ENCODE data around the gene GDI2. TPM values are rescaled to one million over a fixed set of nuclear protein-coding genes. Genes with fewer than 3 reads are reported as not detected.

Gene GDI2
- total and polyA plus RNA-seq, 2 of the 13 experiments (the other 11 are each of a cell fraction or from before 2014, with no cell fraction given), result 153 to 477 TPM

GRCh38 chr10:5805260-5805659, 8.0 kb downstream of the GDI2 start:
- Histone ChIP-seq H3K4me2 (ENCODE audit: low read depth, low read length) (no peak overlapping the region), H3K4me1 (ENCODE audit: insufficient read depth, low read length) (peaks cover 80% of the 10 kb centered on the region), H3K27ac (ENCODE audit: extremely low read length, insufficient read depth, low read length) (no peak overlapping the region), H3K27me3 (ENCODE audit: control insufficient read depth in 1 of 2, insufficient read depth in 2 of 2, low read length in 2 of 2) (no peaks in the 10 kb centered on the region; a peak in 1 of 5 replicates), H3K9ac (ENCODE audit: insufficient read depth, low read depth, low read length) (no peak overlapping the region), H3K79me2 (ENCODE audit: insufficient read depth, low read length) (peaks cover 97% of the 10 kb centered on the region), H2AFZ (ENCODE audit: low read length) (no peak overlapping the region), H3K9me3 (ENCODE audit: low read length) (no peaks in the 10 kb centered on the region), H3K4me3 (replicated peaks in 1 of 3; ENCODE audit: insufficient read depth in 1 of 3, low read depth in 2 of 3, low read length in 3 of 3) (no peak overlapping the region), H4K20me1 (ENCODE audit: insufficient read depth, low read length) (peaks cover 94% of the 10 kb centered on the region), H3K36me3 (replicated peaks in 1 of 2; ENCODE audit: control insufficient read depth in 1 of 2, insufficient read depth in 2 of 2, low read length in 2 of 2) (peaks cover 2 to 21% of the 10 kb centered on the region in 2 experiments; a peak in 4 of 5 replicates)
- intact Hi-C loops (cut with micrococcal nuclease; ENCODE audit: unreplicated experiment), result no loop called here
- DNase-seq (ENCODE audit: low spot score) (no peak), ATAC-seq (no peak), FAIRE-seq (no peak)
- no TSS peak for BruUV-seq (replicated peaks)
- ChIA-PET CTCF (ENCODE audit: low intra/inter-chr PET ratio, low total read pairs) (no interaction called here), POLR2A (interaction anchor here (1.7 kb wide), 1 partner anchor 8 kb away, joined by 9 read pairs; the partner anchor contains the start of gene GDI2)
- WGBS (ENCODE audit: low lambda C conversion rate), result 85% methylated on average over 2 of the region's 2 CpGs
- TF ChIP-seq ZNF34 (CRISPR knock-in tag; IDR thresholded peaks at IDR 0.05; ENCODE audit: borderline replicate concordance) (no peak), RBFOX2 (IDR thresholded peaks at IDR 0.05; ENCODE audit: low read depth, low read length) (0 out of 2 replicates have a peak, but pooled peaks have one; percentile 28), ZNF770 (CRISPR knock-in tag; IDR thresholded peaks at IDR 0.05) (peak; percentile 68), MED8 (CRISPR knock-in tag; IDR thresholded peaks at IDR 0.05; ENCODE audit: insufficient replicate concordance) (no peak)
- in situ Hi-C loops (cut with HindIII; ENCODE audit: extremely low pct_ligation_motif_present, low pct_unique_long_range_greater_than_20kb), result no loop called here

- H3K27ac ChIP-seq (ENCODE audit: extremely low read length, insufficient read depth, low read length), result no peak overlapping the region
- no peak overlapping the region for H3K4me2 ChIP-seq (ENCODE audit: low read depth, low read length)
- no peak for ATAC-seq
- intact Hi-C loops (cut with micrococcal nuclease; ENCODE audit: unreplicated experiment) (no loop called here), in situ Hi-C loops (cut with HindIII; ENCODE audit: extremely low pct_ligation_motif_present, low pct_unique_long_range_greater_than_20kb) (no loop called here)
- no peak overlapping the region for H2AFZ ChIP-seq (ENCODE audit: low read length)
- POLR2A ChIA-PET, result interaction anchor here (1.7 kb wide), 1 partner anchor 9 kb away, joined by 9 read pairs; the partner anchor contains the start of gene GDI2
- peaks cover 97% of the 10 kb centered on the region for H3K79me2 ChIP-seq (ENCODE audit: insufficient read depth, low read length)
- 91% methylated on average over 4 of the region's 4 CpGs for WGBS (ENCODE audit: low lambda C conversion rate)
- H3K9ac ChIP-seq (ENCODE audit: insufficient read depth, low read depth, low read length), result no peak overlapping the region
- no peak overlapping the region for H3K4me3 ChIP-seq (replicated peaks in 1 of 3; ENCODE audit: insufficient read depth in 1 of 3, low read depth in 2 of 3, low read length in 3 of 3)
- no peaks in the 10 kb centered on the region for H3K9me3 ChIP-seq (ENCODE audit: low read length)
- H3K4me1 ChIP-seq (ENCODE audit: insufficient read depth, low read length), result peaks cover 71% of the 10 kb centered on the region
- no peak for FAIRE-seq
- H3K27me3 ChIP-seq (ENCODE audit: control insufficient read depth in 1 of 2, insufficient read depth in 2 of 2, low read length in 2 of 2), result no peaks in the 10 kb centered on the region
- no TSS peak for BruUV-seq (replicated peaks)
- DNase-seq (ENCODE audit: low spot score), result no peak
- H3K36me3 ChIP-seq (replicated peaks in 1 of 2; ENCODE audit: control insufficient read depth in 1 of 2, insufficient read depth in 2 of 2, low read length in 2 of 2), result peaks cover 2 to 29% of the 10 kb centered on the region in 2 experiments
- CTCF ChIA-PET (ENCODE audit: low intra/inter-chr PET ratio, low total read pairs), result no interaction called here
- peaks cover 91% of the 10 kb centered on the region for H4K20me1 ChIP-seq (ENCODE audit: insufficient read depth, low read length)
- no peak for TF ChIP-seq CREB3 (CRISPR knock-in tag; IDR thresholded peaks at IDR 0.05)
- TF ChIP-seq RBM22 (optimal IDR thresholded peaks at IDR 0.05; ENCODE audit: low read length), result no peak
- TF ChIP-seq ZNF772 (CRISPR knock-in tag; IDR thresholded peaks at IDR 0.05), result no peak
- TF ChIP-seq, protein P1, sequence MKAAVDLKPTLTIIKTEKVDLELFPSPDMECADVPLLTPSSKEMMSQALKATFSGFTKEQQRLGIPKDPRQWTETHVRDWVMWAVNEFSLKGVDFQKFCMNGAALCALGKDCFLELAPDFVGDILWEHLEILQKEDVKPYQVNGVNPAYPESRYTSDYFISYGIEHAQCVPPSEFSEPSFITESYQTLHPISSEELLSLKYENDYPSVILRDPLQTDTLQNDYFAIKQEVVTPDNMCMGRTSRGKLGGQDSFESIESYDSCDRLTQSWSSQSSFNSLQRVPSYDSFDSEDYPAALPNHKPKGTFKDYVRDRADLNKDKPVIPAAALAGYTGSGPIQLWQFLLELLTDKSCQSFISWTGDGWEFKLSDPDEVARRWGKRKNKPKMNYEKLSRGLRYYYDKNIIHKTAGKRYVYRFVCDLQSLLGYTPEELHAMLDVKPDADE (CRISPR knock-in tag; IDR thresholded peaks at IDR 0.05), result no peak
- TF ChIP-seq SALL1 (CRISPR knock-in tag; IDR thresholded peaks at IDR 0.05), result no peak
- no peak for TF ChIP-seq ESRRA (CRISPR knock-in tag; IDR thresholded peaks at IDR 0.05; ENCODE audit: low read depth)
- TF ChIP-seq TIGD3 (CRISPR knock-in tag; IDR thresholded peaks at IDR 0.05; ENCODE audit: borderline replicate concordance), result no peak
- no peak for TF ChIP-seq TBP (CRISPR knock-in tag; IDR thresholded peaks at IDR 0.05)
- TF ChIP-seq GATA4 (IDR thresholded peaks at IDR 0.05; ENCODE audit: borderline replicate concordance, low read depth), result no peak
These were observed 8.8 kb downstream of the GDI2 start for GRCh38 chr10:5804386-5804785.
